Mammary epithelial cell (primary cell): ENCODE results near the gene C3.

ENCODE experiments used
- EZH2 ChIP-seq: IDR thresholded peaks from 2 replicates; pipeline ENCODE4 v1.6.1; 2012; ENCODE audit warnings: low read length, inconsistent platforms, borderline replicate concordance
- TF ChIP-seq, protein P1 (sequence below), 2 donors: IDR thresholded peaks in 1 of 2; conservative IDR thresholded peaks in 1 of 2; 2 replicates each; pipeline ENCODE4 v1.5.1; 2011 to 2012; ENCODE audit warnings: inconsistent platforms in 2 of 2, low read length in 2 of 2, mild to moderate bottlenecking in 2 of 2, control low read depth in 1 of 2, low read depth in 1 of 2; ENCODE audit not compliant: insufficient read depth in 1 of 2; ENCODE audit errors: extremely low read depth in 1 of 2

DNA sequence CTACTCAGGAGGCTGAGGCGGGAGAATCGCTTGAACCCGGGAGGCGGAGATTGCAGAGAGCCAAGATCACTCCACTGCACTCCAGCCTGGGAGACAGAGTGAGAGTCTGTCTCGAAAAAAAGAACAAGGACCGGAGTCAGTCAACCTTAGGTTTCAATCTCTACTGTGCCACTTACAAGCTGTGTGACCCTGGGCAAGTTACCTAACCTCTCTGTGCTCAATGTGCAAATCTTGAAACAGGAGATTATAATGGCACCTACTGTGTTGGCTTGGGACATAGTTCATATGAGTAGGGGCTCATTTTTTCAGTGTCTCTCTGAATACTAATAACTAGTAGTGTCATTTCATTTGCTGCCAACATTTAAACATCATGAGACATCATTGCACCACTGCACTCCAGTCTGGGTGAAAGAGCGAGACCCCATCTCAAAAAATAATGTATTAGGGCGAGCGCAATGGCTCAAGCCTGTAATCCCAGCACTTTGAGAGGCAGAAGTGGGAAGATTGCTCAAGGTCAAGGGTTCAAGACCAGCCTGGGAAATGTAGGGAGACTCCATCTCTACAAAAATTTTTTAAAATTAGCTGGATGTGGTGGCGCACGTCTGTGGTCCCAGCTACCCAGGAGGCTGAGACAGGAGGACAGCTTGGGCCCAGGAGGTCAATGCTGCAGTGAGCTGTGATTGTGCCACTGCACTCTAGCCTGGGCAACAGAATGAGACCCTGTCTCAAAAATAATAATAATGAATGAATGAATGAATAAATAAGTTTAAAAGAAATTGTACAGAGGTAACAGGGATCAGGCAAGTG is 5.5 kb downstream of the C3 start:
- TF ChIP-seq, protein P1, sequence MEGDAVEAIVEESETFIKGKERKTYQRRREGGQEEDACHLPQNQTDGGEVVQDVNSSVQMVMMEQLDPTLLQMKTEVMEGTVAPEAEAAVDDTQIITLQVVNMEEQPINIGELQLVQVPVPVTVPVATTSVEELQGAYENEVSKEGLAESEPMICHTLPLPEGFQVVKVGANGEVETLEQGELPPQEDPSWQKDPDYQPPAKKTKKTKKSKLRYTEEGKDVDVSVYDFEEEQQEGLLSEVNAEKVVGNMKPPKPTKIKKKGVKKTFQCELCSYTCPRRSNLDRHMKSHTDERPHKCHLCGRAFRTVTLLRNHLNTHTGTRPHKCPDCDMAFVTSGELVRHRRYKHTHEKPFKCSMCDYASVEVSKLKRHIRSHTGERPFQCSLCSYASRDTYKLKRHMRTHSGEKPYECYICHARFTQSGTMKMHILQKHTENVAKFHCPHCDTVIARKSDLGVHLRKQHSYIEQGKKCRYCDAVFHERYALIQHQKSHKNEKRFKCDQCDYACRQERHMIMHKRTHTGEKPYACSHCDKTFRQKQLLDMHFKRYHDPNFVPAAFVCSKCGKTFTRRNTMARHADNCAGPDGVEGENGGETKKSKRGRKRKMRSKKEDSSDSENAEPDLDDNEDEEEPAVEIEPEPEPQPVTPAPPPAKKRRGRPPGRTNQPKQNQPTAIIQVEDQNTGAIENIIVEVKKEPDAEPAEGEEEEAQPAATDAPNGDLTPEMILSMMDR (conservative IDR thresholded peaks at IDR 0.05 in 1 of 2, IDR thresholded peaks at IDR 0.05 in 1 of 2; ENCODE audit: extremely low read depth in 1 of 2, insufficient read depth in 1 of 2, low read depth in 1 of 2, low read length in 2 of 2): no peak
- no peak for TF ChIP-seq EZH2
